ENCODE measurements around the gene KIAA1755. TPM values are rescaled to one million over a fixed set of nuclear protein-coding genes. Genes with fewer than 3 reads are reported as not detected.

KIAA1755 gene
- polyA plus RNA-seq, 1 of the 3 experiments (the other 2 are of a cell fraction) = 0.54 TPM

GRCh38 chr20:38294076-38294591, 33.6 kb upstream of the KIAA1755 start:
- CTCF ChIA-PET = interaction anchor here (1.3 to 1.4 kb wide), 3 partner anchors 11 to 28 kb away, joined by 3 to 5 read pairs (median 4); partner anchors contain the start of gene BPI
- POLR2A ChIA-PET = no interaction called here
- 73% methylated on average over 9 of the region's 11 CpGs for WGBS (ENCODE audit: low lambda C conversion rate)

GRCh38 chr20:38293491-38294065, 33.0 kb upstream of the KIAA1755 start:
- Histone ChIP-seq H3K9ac (no peak overlapping the region), H3K4me2 (no peak overlapping the region), H3K27me3 (ENCODE audit: insufficient read depth) (no peaks in the 10 kb centered on the region), H3K36me3 (replicated peaks in 1 of 2; ENCODE audit: control insufficient read depth in 1 of 2, insufficient read depth in 2 of 2, low read length in 1 of 2) (no peaks in the 10 kb centered on the region), H3K9me3 (no peaks in the 10 kb centered on the region), H3K27ac (ENCODE audit: low read depth in 2 of 2, low read length in 1 of 2) (no peak overlapping the region), H3K4me1 (ENCODE audit: control insufficient read depth in 1 of 2, insufficient read depth in 2 of 2, low read depth in 1 of 2, low read length in 1 of 2) (peaks cover 0 to under 1% of the 10 kb centered on the region in 2 experiments; a peak in 1 of 4 replicates), H3K79me2 (ENCODE audit: insufficient read depth) (no peaks in the 10 kb centered on the region), H2AFZ (ENCODE audit: low read depth) (no peak overlapping the region), H3F3A (replicated peaks; ENCODE audit: insufficient read depth) (no peaks in the 10 kb centered on the region), H4K20me1 (ENCODE audit: insufficient read depth) (no peaks in the 10 kb centered on the region), H3K9me2 (no peaks in the 10 kb centered on the region), H3K4me3 (ENCODE audit: low read depth in 2 of 2, low read length in 1 of 2) (no peak overlapping the region)
- DNase-seq = no peak
- POLR2A ChIA-PET = no interaction called here
- TF ChIP-seq JUND (IDR thresholded peaks at IDR 0.05) (no peak), NFIC (IDR thresholded peaks at IDR 0.05; ENCODE audit: borderline replicate concordance) (no peak), FOXM1 (IDR thresholded peaks at IDR 0.05; ENCODE audit: low read depth) (no peak), SMC3 (IDR thresholded peaks at IDR 0.05; ENCODE audit: low read depth, low read length) (no peak), TEAD4 (IDR thresholded peaks at IDR 0.05; ENCODE audit: borderline replicate concordance, insufficient read depth) (no peak), NRF1 (IDR thresholded peaks at IDR 0.05; ENCODE audit: low read depth, low read length) (no peak), TCF12 (IDR thresholded peaks at IDR 0.05) (no peak), TAF1 (IDR thresholded peaks at IDR 0.05; ENCODE audit: borderline replicate concordance, low read depth, low read length) (no peak)
- TF ChIP-seq, protein P1, sequence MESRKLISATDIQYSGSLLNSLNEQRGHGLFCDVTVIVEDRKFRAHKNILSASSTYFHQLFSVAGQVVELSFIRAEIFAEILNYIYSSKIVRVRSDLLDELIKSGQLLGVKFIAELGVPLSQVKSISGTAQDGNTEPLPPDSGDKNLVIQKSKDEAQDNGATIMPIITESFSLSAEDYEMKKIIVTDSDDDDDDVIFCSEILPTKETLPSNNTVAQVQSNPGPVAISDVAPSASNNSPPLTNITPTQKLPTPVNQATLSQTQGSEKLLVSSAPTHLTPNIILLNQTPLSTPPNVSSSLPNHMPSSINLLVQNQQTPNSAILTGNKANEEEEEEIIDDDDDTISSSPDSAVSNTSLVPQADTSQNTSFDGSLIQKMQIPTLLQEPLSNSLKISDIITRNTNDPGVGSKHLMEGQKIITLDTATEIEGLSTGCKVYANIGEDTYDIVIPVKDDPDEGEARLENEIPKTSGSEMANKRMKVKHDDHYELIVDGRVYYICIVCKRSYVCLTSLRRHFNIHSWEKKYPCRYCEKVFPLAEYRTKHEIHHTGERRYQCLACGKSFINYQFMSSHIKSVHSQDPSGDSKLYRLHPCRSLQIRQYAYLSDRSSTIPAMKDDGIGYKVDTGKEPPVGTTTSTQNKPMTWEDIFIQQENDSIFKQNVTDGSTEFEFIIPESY (IDR thresholded peaks at IDR 0.05; ENCODE audit: borderline replicate concordance, low read depth) = no peak
- TF ChIP-seq, protein P2, sequence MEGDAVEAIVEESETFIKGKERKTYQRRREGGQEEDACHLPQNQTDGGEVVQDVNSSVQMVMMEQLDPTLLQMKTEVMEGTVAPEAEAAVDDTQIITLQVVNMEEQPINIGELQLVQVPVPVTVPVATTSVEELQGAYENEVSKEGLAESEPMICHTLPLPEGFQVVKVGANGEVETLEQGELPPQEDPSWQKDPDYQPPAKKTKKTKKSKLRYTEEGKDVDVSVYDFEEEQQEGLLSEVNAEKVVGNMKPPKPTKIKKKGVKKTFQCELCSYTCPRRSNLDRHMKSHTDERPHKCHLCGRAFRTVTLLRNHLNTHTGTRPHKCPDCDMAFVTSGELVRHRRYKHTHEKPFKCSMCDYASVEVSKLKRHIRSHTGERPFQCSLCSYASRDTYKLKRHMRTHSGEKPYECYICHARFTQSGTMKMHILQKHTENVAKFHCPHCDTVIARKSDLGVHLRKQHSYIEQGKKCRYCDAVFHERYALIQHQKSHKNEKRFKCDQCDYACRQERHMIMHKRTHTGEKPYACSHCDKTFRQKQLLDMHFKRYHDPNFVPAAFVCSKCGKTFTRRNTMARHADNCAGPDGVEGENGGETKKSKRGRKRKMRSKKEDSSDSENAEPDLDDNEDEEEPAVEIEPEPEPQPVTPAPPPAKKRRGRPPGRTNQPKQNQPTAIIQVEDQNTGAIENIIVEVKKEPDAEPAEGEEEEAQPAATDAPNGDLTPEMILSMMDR (IDR thresholded peaks at IDR 0.05) = no peak
- TF ChIP-seq, protein P3, sequence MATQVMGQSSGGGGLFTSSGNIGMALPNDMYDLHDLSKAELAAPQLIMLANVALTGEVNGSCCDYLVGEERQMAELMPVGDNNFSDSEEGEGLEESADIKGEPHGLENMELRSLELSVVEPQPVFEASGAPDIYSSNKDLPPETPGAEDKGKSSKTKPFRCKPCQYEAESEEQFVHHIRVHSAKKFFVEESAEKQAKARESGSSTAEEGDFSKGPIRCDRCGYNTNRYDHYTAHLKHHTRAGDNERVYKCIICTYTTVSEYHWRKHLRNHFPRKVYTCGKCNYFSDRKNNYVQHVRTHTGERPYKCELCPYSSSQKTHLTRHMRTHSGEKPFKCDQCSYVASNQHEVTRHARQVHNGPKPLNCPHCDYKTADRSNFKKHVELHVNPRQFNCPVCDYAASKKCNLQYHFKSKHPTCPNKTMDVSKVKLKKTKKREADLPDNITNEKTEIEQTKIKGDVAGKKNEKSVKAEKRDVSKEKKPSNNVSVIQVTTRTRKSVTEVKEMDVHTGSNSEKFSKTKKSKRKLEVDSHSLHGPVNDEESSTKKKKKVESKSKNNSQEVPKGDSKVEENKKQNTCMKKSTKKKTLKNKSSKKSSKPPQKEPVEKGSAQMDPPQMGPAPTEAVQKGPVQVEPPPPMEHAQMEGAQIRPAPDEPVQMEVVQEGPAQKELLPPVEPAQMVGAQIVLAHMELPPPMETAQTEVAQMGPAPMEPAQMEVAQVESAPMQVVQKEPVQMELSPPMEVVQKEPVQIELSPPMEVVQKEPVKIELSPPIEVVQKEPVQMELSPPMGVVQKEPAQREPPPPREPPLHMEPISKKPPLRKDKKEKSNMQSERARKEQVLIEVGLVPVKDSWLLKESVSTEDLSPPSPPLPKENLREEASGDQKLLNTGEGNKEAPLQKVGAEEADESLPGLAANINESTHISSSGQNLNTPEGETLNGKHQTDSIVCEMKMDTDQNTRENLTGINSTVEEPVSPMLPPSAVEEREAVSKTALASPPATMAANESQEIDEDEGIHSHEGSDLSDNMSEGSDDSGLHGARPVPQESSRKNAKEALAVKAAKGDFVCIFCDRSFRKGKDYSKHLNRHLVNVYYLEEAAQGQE (IDR thresholded peaks at IDR 0.05; ENCODE audit: low read depth, low read length) = no peak
- 72% methylated on average over 6 of the region's 7 CpGs for WGBS (ENCODE audit: low lambda C conversion rate)
- CTCF ChIA-PET = interaction anchor here (1.3 kb wide), 1 partner anchor 11 kb away, joined by 4 read pairs; the partner anchor contains the start of gene BPI

More at GRCh38 chr20:38294076-38294591, 33.6 kb upstream of the KIAA1755 start:
- H3F3A ChIP-seq (replicated peaks; ENCODE audit: insufficient read depth) = no peaks in the 10 kb centered on the region
- H2AFZ ChIP-seq (ENCODE audit: low read depth) = no peak overlapping the region
- H3K9ac ChIP-seq = no peak overlapping the region
- H3K27ac ChIP-seq (ENCODE audit: low read depth in 2 of 2, low read length in 1 of 2) = no peak overlapping the region
- no peaks in the 10 kb centered on the region for H3K9me2 ChIP-seq
- H3K79me2 ChIP-seq (ENCODE audit: insufficient read depth) = no peaks in the 10 kb centered on the region
- no peaks in the 10 kb centered on the region for H4K20me1 ChIP-seq (ENCODE audit: insufficient read depth)
- TF ChIP-seq NFIC (IDR thresholded peaks at IDR 0.05; ENCODE audit: borderline replicate concordance) (no peak), ELF1 (IDR thresholded peaks at IDR 0.05) (no peak), YY1 (IDR thresholded peaks at IDR 0.05; ENCODE audit: low read depth) (no peak)
- H3K9me3 ChIP-seq = no peaks in the 10 kb centered on the region
- no peak overlapping the region for H3K4me3 ChIP-seq (ENCODE audit: low read depth in 2 of 2, low read length in 1 of 2)
- no peaks in the 10 kb centered on the region for H3K27me3 ChIP-seq (ENCODE audit: insufficient read depth)
- no peak overlapping the region for H3K4me2 ChIP-seq
- no peak for DNase-seq
- no peaks in the 10 kb centered on the region for H3K36me3 ChIP-seq (replicated peaks in 1 of 2; ENCODE audit: control insufficient read depth in 1 of 2, insufficient read depth in 2 of 2, low read length in 1 of 2)
- peaks cover 0 to 5% of the 10 kb centered on the region in 2 experiments; a peak in 1 of 4 replicates for H3K4me1 ChIP-seq (ENCODE audit: control insufficient read depth in 1 of 2, insufficient read depth in 2 of 2, low read depth in 1 of 2, low read length in 1 of 2)

Data from SK-N-SH (cell line).